Esophagus muscularis mucosa (tissue), 4 donors: ENCODE data around the gene JAK3.

Experiments used
- EP300 ChIP-seq: sonication (generic); formaldehyde crosslinking; IDR thresholded peaks from one replicate; pipeline ENCODE4 v1.6.1; 2017; ENCODE audit warnings: antibody characterized with exemption
- POLR2A ChIP-seq: fragments of 450-650 bp; IDR thresholded peaks from one replicate; pipeline ENCODE4 v1.6.1; 2017; ENCODE audit warnings: antibody characterized with exemption, moderate library complexity, mild to moderate bottlenecking, low read depth
- POLR2AphosphoS5 ChIP-seq, 2 donors: sonication (generic); formaldehyde crosslinking; IDR thresholded peaks; one replicate each; pipeline ENCODE4 v1.6.1; 2017; ENCODE audit warnings: antibody characterized with exemption in 2 of 2
- TF ChIP-seq, protein P1 (sequence below), 3 experiments: fragments of 200-600 bp in 2 of 3; fragments of 450-650 bp in 1 of 3; sonication (generic) in 2 of 3; IDR thresholded peaks; one replicate each; pipeline ENCODE4 v1.5.1; 2017 to 2019; ENCODE audit warnings: antibody characterized with exemption in 3 of 3, mild to moderate bottlenecking in 2 of 3, moderate library complexity in 1 of 3

DNA sequence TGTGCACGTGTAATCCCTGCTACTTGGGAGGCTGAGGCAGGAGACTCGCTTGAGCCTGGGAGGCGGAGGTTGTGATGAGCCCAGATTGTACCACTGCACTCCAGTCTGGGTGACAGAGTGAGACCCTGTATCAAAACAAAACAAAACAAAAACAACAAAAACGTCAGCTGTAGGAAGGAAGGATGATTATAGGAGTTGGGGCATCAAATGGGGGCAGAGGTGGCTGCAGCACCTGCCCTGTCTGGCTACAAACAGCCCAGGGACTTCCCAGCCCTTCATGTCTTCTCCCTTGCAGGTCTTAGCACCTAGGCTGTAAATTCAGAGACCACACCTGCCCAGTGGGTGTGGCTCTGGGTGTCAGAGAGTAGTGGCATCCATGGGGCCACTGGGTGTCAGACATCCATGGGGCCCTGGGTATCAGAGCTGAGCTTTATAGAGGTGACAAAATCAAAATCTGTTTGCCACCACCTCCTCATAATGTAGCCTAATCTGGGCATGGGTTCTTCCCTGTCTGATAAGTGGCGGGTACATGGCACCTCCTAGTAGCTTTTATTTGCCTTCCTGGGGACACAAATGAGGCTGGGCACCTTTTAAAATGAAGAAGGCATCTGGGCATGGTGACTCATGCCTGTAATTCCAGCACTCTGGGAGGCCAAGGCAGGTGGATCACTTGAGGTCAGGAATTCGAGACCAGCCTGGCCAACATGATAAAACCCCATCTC is 57.6 kb downstream of the JAK3 start:
- TF ChIP-seq POLR2A (no peak), EP300 (no peak), POLR2AphosphoS5 (IDR thresholded peaks at IDR 0.05) (no peak)
- TF ChIP-seq, protein P1, sequence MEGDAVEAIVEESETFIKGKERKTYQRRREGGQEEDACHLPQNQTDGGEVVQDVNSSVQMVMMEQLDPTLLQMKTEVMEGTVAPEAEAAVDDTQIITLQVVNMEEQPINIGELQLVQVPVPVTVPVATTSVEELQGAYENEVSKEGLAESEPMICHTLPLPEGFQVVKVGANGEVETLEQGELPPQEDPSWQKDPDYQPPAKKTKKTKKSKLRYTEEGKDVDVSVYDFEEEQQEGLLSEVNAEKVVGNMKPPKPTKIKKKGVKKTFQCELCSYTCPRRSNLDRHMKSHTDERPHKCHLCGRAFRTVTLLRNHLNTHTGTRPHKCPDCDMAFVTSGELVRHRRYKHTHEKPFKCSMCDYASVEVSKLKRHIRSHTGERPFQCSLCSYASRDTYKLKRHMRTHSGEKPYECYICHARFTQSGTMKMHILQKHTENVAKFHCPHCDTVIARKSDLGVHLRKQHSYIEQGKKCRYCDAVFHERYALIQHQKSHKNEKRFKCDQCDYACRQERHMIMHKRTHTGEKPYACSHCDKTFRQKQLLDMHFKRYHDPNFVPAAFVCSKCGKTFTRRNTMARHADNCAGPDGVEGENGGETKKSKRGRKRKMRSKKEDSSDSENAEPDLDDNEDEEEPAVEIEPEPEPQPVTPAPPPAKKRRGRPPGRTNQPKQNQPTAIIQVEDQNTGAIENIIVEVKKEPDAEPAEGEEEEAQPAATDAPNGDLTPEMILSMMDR (IDR thresholded peaks at IDR 0.05): no peak
